HAP-1 (cell line): ENCODE measurements around the gene DDIT3.

ENCODE experiments used
- DNase-seq, 2 experiments: peaks; one replicate each; pipeline ENCODE4 v3.0.0-alpha.2; 2016 to 2020; ENCODE audit warnings: low spot score in 2 of 2
- H3K27me3 ChIP-seq: fragments of 250-450 bp; sonication (Bioruptor Pico); 2 replicates; pipeline ENCODE4 v1.5.1; 2020; ENCODE audit warnings: low read depth, mild to moderate bottlenecking, moderate library complexity
- H3K36me3 ChIP-seq: fragments of 250-450 bp; sonication (Bioruptor Pico); replicated peaks from 2 replicates; pipeline ENCODE4 v1.5.1; 2020; ENCODE audit warnings: mild to moderate bottlenecking
- H3K4me1 ChIP-seq: fragments of 250-450 bp; sonication (Bioruptor Pico); 2 replicates; pipeline ENCODE4 v1.5.1; 2020; ENCODE audit warnings: mild to moderate bottlenecking
- H3K4me3 ChIP-seq: fragments of 250-450 bp; sonication (Bioruptor Pico); 2 replicates; pipeline ENCODE4 v1.5.1; 2020; ENCODE audit warnings: mild to moderate bottlenecking, moderate library complexity
- H3K9me3 ChIP-seq: fragments of 250-450 bp; sonication (Bioruptor Pico); 2 replicates; pipeline ENCODE4 v1.5.1; 2020; ENCODE audit warnings: mild to moderate bottlenecking, moderate library complexity
- in situ Hi-C: fragments of 300-500 bp; cut with MboI; formaldehyde crosslinking; loops from 3 replicates; pipeline ENCODE4 v1.14.3; 2020; ENCODE audit warnings: low sequenced_read_pairs, inconsistent platforms, mixed read lengths

The DDIT3 gene

GRCh38 chr12:57551637-57552305 is 31.5 kb upstream of the DDIT3 start:
- Histone ChIP-seq H3K4me3 (no peak overlapping the region), H3K9me3 (no peaks in the 10 kb centered on the region), H3K4me1 (peaks cover 4% of the 10 kb centered on the region), H3K27me3 (0 out of 2 replicates have a peak, but pooled peaks cover 2% of the 10 kb centered on the region), H3K36me3 (no peaks in the 10 kb centered on the region)
- DNase-seq = no peak
- in situ Hi-C loops = no loop called here

- no peak overlapping the region for H3K4me3 ChIP-seq
- no peaks in the 10 kb centered on the region for H3K36me3 ChIP-seq
- no peaks in the 10 kb centered on the region for H3K9me3 ChIP-seq
- DNase-seq = no peak
- 0 out of 2 replicates have a peak, but pooled peaks cover 2% of the 10 kb centered on the region for H3K27me3 ChIP-seq
- in situ Hi-C loops = no loop called here
- peaks cover 8% of the 10 kb centered on the region for H3K4me1 ChIP-seq
Observed at GRCh38 chr12:57550641-57551549, 30.6 kb upstream of the DDIT3 start.

GRCh38 chr12:57549909-57550640 is 29.8 kb upstream of the DDIT3 start, which contains the start of gene KIF5A:
TSS of gene KIF5A (plus strand) at chr12:57550044. CDS start at chr12:57550272, 228 bp downstream.
- in situ Hi-C loops = no loop called here
- Histone ChIP-seq H3K9me3 (no peaks in the 10 kb centered on the region), H3K27me3 (0 out of 2 replicates have a peak, but pooled peaks cover 2% of the 10 kb centered on the region)

GRCh38 chr12:57549203-57549908 is 29.0 kb upstream of the DDIT3 start:
- peaks cover 18% of the 10 kb centered on the region for H3K4me1 ChIP-seq
- in situ Hi-C loops = no loop called here
- no peak overlapping the region for H3K4me3 ChIP-seq

More at GRCh38 chr12:57549909-57550640, 29.8 kb upstream of the DDIT3 start, which contains the start of gene KIF5A:
- peak within 1 kb of the TSS; percentile 8; the same call in 1 of the 2 replicates for H3K4me3 ChIP-seq
- peaks cover 6% of the 10 kb centered on the region; the same call in 1 of the 2 replicates for H3K36me3 ChIP-seq
- peaks cover 16% of the 10 kb centered on the region for H3K4me1 ChIP-seq
- peak in 1 of 2 experiments; percentile 48 for DNase-seq

GRCh38 chr12:57548488-57548887 is 28.2 kb upstream of the DDIT3 start:
- no peak overlapping the region for H3K4me3 ChIP-seq
- H3K9me3 ChIP-seq = no peaks in the 10 kb centered on the region
- H3K36me3 ChIP-seq = peaks cover 7% of the 10 kb centered on the region; the same call in 1 of the 2 replicates
- 0 out of 2 replicates have a peak, but pooled peaks cover 2% of the 10 kb centered on the region for H3K27me3 ChIP-seq
- DNase-seq = no peak
- peaks cover 18% of the 10 kb centered on the region for H3K4me1 ChIP-seq
- in situ Hi-C loops = no loop called here

More at GRCh38 chr12:57549203-57549908, 29.0 kb upstream of the DDIT3 start:
- Histone ChIP-seq H3K36me3 (peaks cover 7% of the 10 kb centered on the region; the same call in 1 of the 2 replicates), H3K9me3 (no peaks in the 10 kb centered on the region), H3K27me3 (0 out of 2 replicates have a peak, but pooled peaks cover 2% of the 10 kb centered on the region)
- DNase-seq = no peak

GRCh38 chr12:57548013-57548315 is 27.6 kb upstream of the DDIT3 start:
- DNase-seq = no peak
- Histone ChIP-seq H3K27me3 (0 out of 2 replicates have a peak, but pooled peaks cover 2% of the 10 kb centered on the region), H3K36me3 (peaks cover 7% of the 10 kb centered on the region; the same call in 1 of the 2 replicates), H3K4me1 (peaks cover 18% of the 10 kb centered on the region), H3K4me3 (no peak overlapping the region), H3K9me3 (no peaks in the 10 kb centered on the region)
- in situ Hi-C loops = no loop called here

GRCh38 chr12:57547288-57548012 is 27.1 kb upstream of the DDIT3 start:
- DNase-seq = no peak
- no peaks in the 10 kb centered on the region for H3K9me3 ChIP-seq
- peaks cover 18% of the 10 kb centered on the region for H3K4me1 ChIP-seq
- in situ Hi-C loops = no loop called here
- H3K4me3 ChIP-seq = peak overlapping the region; percentile 94
- H3K27me3 ChIP-seq = 0 out of 2 replicates have a peak, but pooled peaks cover 2% of the 10 kb centered on the region
- H3K36me3 ChIP-seq = peaks cover 7% of the 10 kb centered on the region; the same call in 1 of the 2 replicates

GRCh38 chr12:57546438-57547287 is 26.3 kb upstream of the DDIT3 start, which contains the start of gene DCTN2:
TSS of gene DCTN2 (minus strand) at chr12:57547192. CDS start at chr12:57547063, 129 bp downstream.
- in situ Hi-C loops = no loop called here
- Histone ChIP-seq H3K36me3 (peaks cover 13% of the 10 kb centered on the region), H3K27me3 (0 out of 2 replicates have a peak, but pooled peaks cover 2% of the 10 kb centered on the region), H3K9me3 (no peaks in the 10 kb centered on the region), H3K4me1 (peaks cover 18% of the 10 kb centered on the region), H3K4me3 (peak within 1 kb of the TSS; percentile 94)
- DNase-seq = peak; percentile 96 to 97

GRCh38 chr12:57545809-57546437 is 25.6 kb upstream of the DDIT3 start:
- H3K4me1 ChIP-seq = peaks cover 18% of the 10 kb centered on the region
- peaks cover 18% of the 10 kb centered on the region for H3K36me3 ChIP-seq
- peak overlapping the region; percentile 94 for H3K4me3 ChIP-seq
- DNase-seq = no peak
- H3K9me3 ChIP-seq = no peaks in the 10 kb centered on the region
- in situ Hi-C loops = no loop called here
- 0 out of 2 replicates have a peak, but pooled peaks cover 2% of the 10 kb centered on the region for H3K27me3 ChIP-seq

- 0 out of 2 replicates have a peak, but pooled peaks cover 2% of the 10 kb centered on the region for H3K27me3 ChIP-seq
- in situ Hi-C loops = no loop called here
- no peak overlapping the region for H3K4me3 ChIP-seq
- peaks cover 18% of the 10 kb centered on the region for H3K36me3 ChIP-seq
- no peak for DNase-seq
- no peaks in the 10 kb centered on the region for H3K9me3 ChIP-seq
- peaks cover 18% of the 10 kb centered on the region for H3K4me1 ChIP-seq
Observed at GRCh38 chr12:57543581-57543980, 23.3 kb upstream of the DDIT3 start.

GRCh38 chr12:57541717-57542116 is 21.4 kb upstream of the DDIT3 start:
- Histone ChIP-seq H3K27me3 (no peaks in the 10 kb centered on the region), H3K4me1 (peaks cover 14% of the 10 kb centered on the region), H3K4me3 (no peak overlapping the region), H3K9me3 (no peaks in the 10 kb centered on the region), H3K36me3 (peaks cover 21% of the 10 kb centered on the region)
- in situ Hi-C loops = no loop called here
- DNase-seq = no peak
